ENCODE results near the gene SRPRA. TPM values are rescaled to one million over a fixed set of nuclear protein-coding genes. Genes with fewer than 3 reads are reported as not detected.

SRPRA gene
- total and polyA plus RNA-seq, 10 of the 15 experiments (the other 5 are each of a cell fraction or from before 2014, with no cell fraction given), result 29.6 to 131 (median 92.8) TPM

GRCh38 chr11:126282736-126283591 is 14.3 kb upstream of the SRPRA start, which contains the start of gene TIRAP (continued):
- TF ChIP-seq CEBPZ (IDR thresholded peaks at IDR 0.05; ENCODE audit: low read depth, low read length), result no peak
- no peak for TF ChIP-seq ZNF384 (IDR thresholded peaks at IDR 0.05; ENCODE audit: borderline replicate concordance, low read depth, low read length)
- TF ChIP-seq SIX5 (IDR thresholded peaks at IDR 0.05; ENCODE audit: low read depth, low read length, severe bottlenecking), result no peak
- TF ChIP-seq BMI1 (IDR thresholded peaks at IDR 0.05; ENCODE audit: borderline replicate concordance), result no peak
- no peak for TF ChIP-seq HCFC1 (IDR thresholded peaks at IDR 0.05; ENCODE audit: low read length)
- TF ChIP-seq ZBED1 (IDR thresholded peaks at IDR 0.05; ENCODE audit: borderline replicate concordance), result no peak
- TF ChIP-seq LARP7 (IDR thresholded peaks at IDR 0.05), result peak; percentile 69
- TF ChIP-seq HDGF (IDR thresholded peaks at IDR 0.05), result no peak
- no peak for TF ChIP-seq E2F4 (IDR thresholded peaks at IDR 0.05; ENCODE audit: low read depth, low read length)
- TF ChIP-seq ZNF274 (IDR thresholded peaks at IDR 0.05; ENCODE audit: insufficient read depth, insufficient read length), result no peak
- TF ChIP-seq BCL11A (IDR thresholded peaks at IDR 0.05; ENCODE audit: low read depth, low read length), result no peak
- no peak for TF ChIP-seq KLF5 (IDR thresholded peaks at IDR 0.05; ENCODE audit: partially characterized antibody)
- TF ChIP-seq RAD21 (IDR thresholded peaks at IDR 0.05; ENCODE audit: insufficient read depth, low read depth, low read length), result no peak
- no peak for TF ChIP-seq POU2F2 (IDR thresholded peaks at IDR 0.05; ENCODE audit: borderline replicate concordance, low read depth, low read length)
- TF ChIP-seq GATAD2B (conservative IDR thresholded peaks at IDR 0.05; ENCODE audit: low read depth), result peak; percentile 91
- TF ChIP-seq SP1 (IDR thresholded peaks at IDR 0.05; ENCODE audit: low read depth, low read length), result no peak
- TF ChIP-seq EP300 (IDR thresholded peaks at IDR 0.05; ENCODE audit: borderline replicate concordance in 1 of 2, control insufficient read depth in 1 of 2, low read depth in 2 of 2, low read length in 2 of 2), result no peak
- TF ChIP-seq ZNF592 (IDR thresholded peaks at IDR 0.05), result no peak
- TF ChIP-seq SRF (IDR thresholded peaks at IDR 0.05; ENCODE audit: low read depth in 2 of 2, low read length in 2 of 2), result no peak
- TF ChIP-seq EGR1 (IDR thresholded peaks at IDR 0.05; ENCODE audit: borderline replicate concordance in 1 of 2, low read depth in 2 of 2, low read length in 2 of 2), result no peak
- no peak for TF ChIP-seq SMAD1 (IDR thresholded peaks at IDR 0.05; ENCODE audit: low read depth, partially characterized antibody)

Data from GM12878 (cell line).